Testis (tissue), 2 donors: ENCODE measurements around the gene TSNAX.

Experiments used
- POLR2A ChIP-seq: fragments of 450-650 bp; IDR thresholded peaks from one replicate; pipeline ENCODE4 v1.6.1; 2017; ENCODE audit warnings: antibody characterized with exemption, mild to moderate bottlenecking, moderate library complexity
- TF ChIP-seq, protein P1 (sequence below), 3 experiments: fragments of 450-650 bp in 2 of 3; fragments of 200-600 bp in 1 of 3; sonication (generic) in 1 of 3; IDR thresholded peaks; one replicate each; pipeline ENCODE4 v1.5.1; 2016 to 2019; ENCODE audit warnings: antibody characterized with exemption in 3 of 3, mild to moderate bottlenecking in 2 of 3, moderate library complexity in 1 of 3

DNA sequence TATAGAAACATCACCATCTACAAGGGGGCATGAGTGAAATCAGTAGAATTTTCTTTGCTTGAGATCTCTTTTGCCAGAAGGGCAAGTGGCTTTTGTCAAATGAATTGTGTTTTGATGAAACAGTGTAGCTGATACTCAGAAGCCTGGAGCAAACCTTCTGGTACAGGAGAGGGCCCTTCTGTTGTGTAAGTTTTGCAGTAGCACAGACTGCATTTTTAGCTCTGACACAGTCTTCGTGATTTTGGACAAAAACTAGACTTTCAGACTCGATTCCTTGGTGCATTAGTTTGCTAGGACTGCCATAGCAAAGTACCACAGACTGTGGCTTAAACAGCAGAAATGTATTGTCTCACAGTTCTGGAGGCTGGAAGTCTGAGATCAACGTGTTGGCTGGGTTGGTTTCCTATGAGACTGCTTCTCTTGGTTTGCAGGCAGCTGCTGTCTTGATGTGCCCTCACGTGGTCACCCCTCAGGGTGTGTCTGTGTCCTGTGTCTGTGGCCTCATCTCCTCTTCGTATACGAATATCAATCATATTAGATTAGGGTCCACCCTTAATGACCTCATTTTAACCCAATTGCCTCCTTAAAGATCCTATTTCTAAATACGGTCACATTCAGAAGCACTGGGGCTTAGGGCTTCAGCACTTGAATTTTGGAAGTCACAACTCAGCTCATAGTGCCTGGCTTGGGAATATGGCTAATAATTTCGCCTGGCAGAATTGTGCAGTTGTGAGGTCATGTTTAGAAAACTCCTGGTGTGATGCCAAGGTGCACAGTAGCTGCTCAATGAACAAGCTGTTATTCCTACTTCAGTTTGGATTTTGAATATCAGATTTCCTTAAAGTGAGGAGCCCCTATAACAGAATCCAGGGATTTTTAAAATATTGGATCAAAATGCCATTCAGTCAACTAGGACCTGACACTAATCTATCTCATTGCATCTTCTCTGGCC lies 77.0 kb downstream of the TSNAX start:
- TF ChIP-seq, protein P1, sequence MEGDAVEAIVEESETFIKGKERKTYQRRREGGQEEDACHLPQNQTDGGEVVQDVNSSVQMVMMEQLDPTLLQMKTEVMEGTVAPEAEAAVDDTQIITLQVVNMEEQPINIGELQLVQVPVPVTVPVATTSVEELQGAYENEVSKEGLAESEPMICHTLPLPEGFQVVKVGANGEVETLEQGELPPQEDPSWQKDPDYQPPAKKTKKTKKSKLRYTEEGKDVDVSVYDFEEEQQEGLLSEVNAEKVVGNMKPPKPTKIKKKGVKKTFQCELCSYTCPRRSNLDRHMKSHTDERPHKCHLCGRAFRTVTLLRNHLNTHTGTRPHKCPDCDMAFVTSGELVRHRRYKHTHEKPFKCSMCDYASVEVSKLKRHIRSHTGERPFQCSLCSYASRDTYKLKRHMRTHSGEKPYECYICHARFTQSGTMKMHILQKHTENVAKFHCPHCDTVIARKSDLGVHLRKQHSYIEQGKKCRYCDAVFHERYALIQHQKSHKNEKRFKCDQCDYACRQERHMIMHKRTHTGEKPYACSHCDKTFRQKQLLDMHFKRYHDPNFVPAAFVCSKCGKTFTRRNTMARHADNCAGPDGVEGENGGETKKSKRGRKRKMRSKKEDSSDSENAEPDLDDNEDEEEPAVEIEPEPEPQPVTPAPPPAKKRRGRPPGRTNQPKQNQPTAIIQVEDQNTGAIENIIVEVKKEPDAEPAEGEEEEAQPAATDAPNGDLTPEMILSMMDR (IDR thresholded peaks at IDR 0.05), result no peak
- no peak for TF ChIP-seq POLR2A
